ENCODE results near the gene COLEC12. TPM values are rescaled to one million over a fixed set of nuclear protein-coding genes. Genes with fewer than 3 reads are reported as not detected.

Gene COLEC12
- total RNA-seq, 1 donor from 2014 or later, result 60.4 TPM

DNA sequence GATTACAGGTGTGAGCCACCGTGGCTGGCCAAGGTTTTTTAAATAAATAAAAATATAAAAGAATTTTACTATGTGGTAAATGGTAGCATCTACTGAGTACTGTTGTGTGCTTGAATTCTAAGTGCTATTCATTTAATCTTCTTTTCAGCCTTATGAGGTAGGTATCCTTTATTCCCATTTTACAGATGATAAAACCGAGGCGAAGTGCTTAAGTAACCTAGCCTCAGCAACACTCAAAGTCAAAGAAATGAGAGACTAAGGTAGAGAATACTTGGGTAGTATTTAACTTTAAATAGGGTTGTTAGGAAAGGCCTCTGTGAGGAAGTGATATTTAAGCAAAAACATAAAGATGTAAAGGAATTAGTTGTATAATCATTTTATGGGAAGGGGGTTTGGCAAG lies 227.0 kb downstream of the COLEC12 start:
- DNase-seq, result no peak

DNA sequence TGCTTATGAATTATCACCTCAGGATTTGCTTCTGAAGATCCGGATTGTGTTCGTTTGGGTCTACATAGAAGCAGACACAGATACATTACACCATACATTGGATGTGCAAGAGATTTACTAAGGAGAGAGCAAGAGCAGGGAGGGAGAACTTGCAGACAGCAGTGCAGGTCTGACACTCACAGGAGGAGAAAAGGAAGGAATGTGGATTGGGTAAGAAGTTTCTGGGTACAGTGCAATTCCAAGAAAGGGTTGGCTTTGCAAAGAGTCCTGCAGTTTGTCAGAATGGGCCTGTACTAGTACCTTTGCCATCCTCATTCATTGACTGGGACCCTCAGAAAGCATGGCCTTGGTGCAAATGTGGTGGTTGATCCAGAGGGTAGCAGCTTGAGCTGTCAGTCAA lies 227.9 kb downstream of the COLEC12 start:
- DNase-seq, result no peak

- DNase-seq, result no peak
These were observed 230.9 kb downstream of the COLEC12 start for GRCh38 chr18:269480-270095.

GRCh38 chr18:267688-268552 lies 232.6 kb downstream of the COLEC12 start, which contains the start of gene THOC1:
THOC1 (minus strand) TSS chr18:268047; CDS start chr18:268019, 28 bp downstream.
- DNase-seq, result peak; percentile 96

- DNase-seq, result no peak
These were observed 233.2 kb downstream of the COLEC12 start for GRCh38 chr18:267380-267687.

Other genes with a start within 250 kb of the COLEC12 start
- gene THOC1, start 232.7 kb downstream of the COLEC12 start, total RNA-seq, result 69.0 TPM
- gene CETN1, start 79.7 kb upstream of the COLEC12 start, total RNA-seq, result not detected
- 2.1 TPM for gene CLUL1, start 96.3 kb upstream of the COLEC12 start, total RNA-seq
- 31.6 TPM for gene TYMS, start 157.0 kb upstream of the COLEC12 start, total RNA-seq
- gene ENOSF1, start 211.9 kb upstream of the COLEC12 start, total RNA-seq, result 38.6 TPM